ENCODE data around the gene GALNT18.

GALNT18 gene

GRCh38 chr11:11288972-11289616, 332.7 kb downstream of the GALNT18 start:
- H3K4me3 ChIP-seq (ENCODE audit: low read length), result no peak overlapping the region
- TF ChIP-seq CTCF (IDR thresholded peaks at IDR 0.05; ENCODE audit: insufficient read depth, low read depth, low read length, missing control alignments), result no peak

GRCh38 chr11:11284481-11284880, 337.3 kb downstream of the GALNT18 start:
- DNase-seq (ENCODE audit: low read depth), result no peak
- H3K4me3 ChIP-seq (ENCODE audit: low read length), result no peak overlapping the region
- TF ChIP-seq CTCF (IDR thresholded peaks at IDR 0.05; ENCODE audit: insufficient read depth, low read depth, low read length, missing control alignments), result no peak

More at GRCh38 chr11:11288972-11289616, 332.7 kb downstream of the GALNT18 start:
- no peak for DNase-seq (ENCODE audit: low read depth)

GRCh38 chr11:11281626-11282025, 340.2 kb downstream of the GALNT18 start:
- H3K4me3 ChIP-seq (ENCODE audit: low read length), result no peak overlapping the region
- TF ChIP-seq CTCF (IDR thresholded peaks at IDR 0.05; ENCODE audit: insufficient read depth, low read depth, low read length, missing control alignments), result no peak
- no peak for DNase-seq (ENCODE audit: low read depth)

GRCh38 chr11:11280826-11281225, 341.0 kb downstream of the GALNT18 start:
- no peak overlapping the region for H3K4me3 ChIP-seq (ENCODE audit: low read length)
- DNase-seq (ENCODE audit: low read depth), result no peak
- TF ChIP-seq CTCF (IDR thresholded peaks at IDR 0.05; ENCODE audit: insufficient read depth, low read depth, low read length, missing control alignments), result no peak

- H3K4me3 ChIP-seq (ENCODE audit: low read length), result no peak overlapping the region
- TF ChIP-seq CTCF (IDR thresholded peaks at IDR 0.05; ENCODE audit: insufficient read depth, low read depth, low read length, missing control alignments), result no peak
- DNase-seq (ENCODE audit: low read depth), result peak; percentile 32
These were observed 341.7 kb downstream of the GALNT18 start for GRCh38 chr11:11279956-11280689.

GRCh38 chr11:11272254-11272653, 349.6 kb downstream of the GALNT18 start:
- no peak for TF ChIP-seq CTCF (IDR thresholded peaks at IDR 0.05; ENCODE audit: insufficient read depth, low read depth, low read length, missing control alignments)
- H3K4me3 ChIP-seq (ENCODE audit: low read length), result no peak overlapping the region
- DNase-seq (ENCODE audit: low read depth), result no peak

All from epithelial cell of esophagus (primary cell).